ENCODE data around the gene SRF. TPM values are rescaled to one million over a fixed set of nuclear protein-coding genes. Genes with fewer than 3 reads are reported as not detected.

The SRF gene
- total and polyA plus RNA-seq, 2 donors (not counting 3 experiments of a cell fraction or from before 2014, with no cell fraction given) = 34.4 to 55.8 TPM

DNA sequence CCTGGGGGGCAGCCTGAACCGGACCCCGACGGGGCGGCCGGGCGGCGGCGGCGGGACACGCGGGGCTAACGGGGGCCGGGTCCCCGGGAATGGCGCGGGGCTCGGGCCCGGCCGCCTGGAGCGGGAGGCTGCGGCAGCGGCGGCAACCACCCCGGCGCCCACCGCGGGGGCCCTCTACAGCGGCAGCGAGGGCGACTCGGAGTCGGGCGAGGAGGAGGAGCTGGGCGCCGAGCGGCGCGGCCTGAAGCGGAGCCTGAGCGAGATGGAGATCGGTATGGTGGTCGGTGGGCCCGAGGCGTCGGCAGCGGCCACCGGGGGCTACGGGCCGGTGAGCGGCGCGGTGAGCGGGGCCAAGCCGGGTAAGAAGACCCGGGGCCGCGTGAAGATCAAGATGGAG, 636 bp downstream of the SRF start:
- Histone ChIP-seq H3K9me1 (replicated peaks; ENCODE audit: control insufficient read depth, extremely low read depth, insufficient read depth, low read length) (no peaks in the 10 kb centered on the region), H3K36me3 (ENCODE audit: control insufficient read depth in 2 of 2, extremely low read depth in 1 of 2, insufficient read depth in 2 of 2, low read length in 2 of 2) (peaks cover 6 to 14% of the 10 kb centered on the region in 2 experiments), H3K9me3 (replicated peaks; ENCODE audit: control insufficient read depth, insufficient read depth, low read length) (no peaks in the 10 kb centered on the region), H3K79me2 (ENCODE audit: control insufficient read depth, insufficient read depth, low read length) (peaks cover 40% of the 10 kb centered on the region), H4K20me1 (replicated peaks; ENCODE audit: control insufficient read depth, extremely low read depth, insufficient read depth, low read length) (peaks cover 2% of the 10 kb centered on the region), H3K27me3 (ENCODE audit: control insufficient read depth in 2 of 2, insufficient read depth in 2 of 2, low read length in 2 of 2) (no peaks in the 10 kb centered on the region), H3K27ac (ENCODE audit: insufficient read depth, low read depth, low read length) (peak overlapping the region; percentile 48), H3K4me3 (replicated peaks in 1 of 3; ENCODE audit: insufficient read depth in 1 of 3, low read depth in 1 of 3, low read length in 3 of 3) (peak overlapping the region; percentile 7 to 90 (median 58)), H2AFZ (ENCODE audit: low read depth, low read length) (peak overlapping the region; percentile 56), H3K9ac (replicated peaks; ENCODE audit: extremely low read depth, insufficient read depth, low read length) (peak overlapping the region; percentile 73), H3K4me1 (ENCODE audit: control insufficient read depth, extremely low read depth, insufficient read depth, low read length) (peaks cover 25% of the 10 kb centered on the region), H3K4me2 (ENCODE audit: insufficient read depth, low read length) (no peak overlapping the region)
- no peak for FAIRE-seq
- DNase-seq (ENCODE audit: low read depth, low spot score) = no peak
- CTCF ChIA-PET = interaction anchor here (0.9 to 3.6 kb wide), 4 partner anchors 28 to 82 kb away, joined by 3 to 17 read pairs (median 4); partner anchors contain the start of gene DNPH1
- intact Hi-C loops (cut with micrococcal nuclease) (loop anchor here (1.0 to 5.0 kb wide), 5 partner anchors 11 to 242 kb away; partner anchors contain the start of genes CNPY3, CUL9, KLC4 and MRPL2), dilution Hi-C loops (cut with MboI; ENCODE audit: extremely low pct_ligation_motif_present, low sequenced_read_pairs) (no loop called here)
- POLR2A ChIA-PET = interaction anchor here (0.6 kb wide), 1 partner anchor 304 kb away, joined by 4 read pairs; no protein-coding TSS in a partner anchor
- BruUV-seq (replicated peaks) = no TSS peak
- no peak for TF ChIP-seq FOS (IDR thresholded peaks at IDR 0.05; ENCODE audit: borderline replicate concordance, insufficient read depth, low read length)
- TF ChIP-seq, protein P1, sequence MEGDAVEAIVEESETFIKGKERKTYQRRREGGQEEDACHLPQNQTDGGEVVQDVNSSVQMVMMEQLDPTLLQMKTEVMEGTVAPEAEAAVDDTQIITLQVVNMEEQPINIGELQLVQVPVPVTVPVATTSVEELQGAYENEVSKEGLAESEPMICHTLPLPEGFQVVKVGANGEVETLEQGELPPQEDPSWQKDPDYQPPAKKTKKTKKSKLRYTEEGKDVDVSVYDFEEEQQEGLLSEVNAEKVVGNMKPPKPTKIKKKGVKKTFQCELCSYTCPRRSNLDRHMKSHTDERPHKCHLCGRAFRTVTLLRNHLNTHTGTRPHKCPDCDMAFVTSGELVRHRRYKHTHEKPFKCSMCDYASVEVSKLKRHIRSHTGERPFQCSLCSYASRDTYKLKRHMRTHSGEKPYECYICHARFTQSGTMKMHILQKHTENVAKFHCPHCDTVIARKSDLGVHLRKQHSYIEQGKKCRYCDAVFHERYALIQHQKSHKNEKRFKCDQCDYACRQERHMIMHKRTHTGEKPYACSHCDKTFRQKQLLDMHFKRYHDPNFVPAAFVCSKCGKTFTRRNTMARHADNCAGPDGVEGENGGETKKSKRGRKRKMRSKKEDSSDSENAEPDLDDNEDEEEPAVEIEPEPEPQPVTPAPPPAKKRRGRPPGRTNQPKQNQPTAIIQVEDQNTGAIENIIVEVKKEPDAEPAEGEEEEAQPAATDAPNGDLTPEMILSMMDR (IDR thresholded peaks at IDR 0.05; ENCODE audit: extremely low read depth in 1 of 2, insufficient read depth in 1 of 2, low read depth in 1 of 2, low read length in 2 of 2) = no peak
- no peak for TF ChIP-seq JUN (IDR thresholded peaks at IDR 0.05; ENCODE audit: borderline replicate concordance, insufficient read depth, insufficient read length, low read depth)
- no peak for TF ChIP-seq MYC (IDR thresholded peaks at IDR 0.05; ENCODE audit: low read depth, low read length)
- no peak for TF ChIP-seq POLR2A (IDR thresholded peaks at IDR 0.05; ENCODE audit: low read depth, low read length)
- TF ChIP-seq EZH2 (IDR thresholded peaks at IDR 0.05; ENCODE audit: borderline replicate concordance, low read depth, low read length, severe bottlenecking) = no peak
- TF ChIP-seq, protein P2, sequence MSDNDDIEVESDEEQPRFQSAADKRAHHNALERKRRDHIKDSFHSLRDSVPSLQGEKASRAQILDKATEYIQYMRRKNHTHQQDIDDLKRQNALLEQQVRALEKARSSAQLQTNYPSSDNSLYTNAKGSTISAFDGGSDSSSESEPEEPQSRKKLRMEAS (IDR thresholded peaks at IDR 0.05; ENCODE audit: insufficient read depth, insufficient read length) = no peak
- TF ChIP-seq GATA2 (IDR thresholded peaks at IDR 0.05; ENCODE audit: insufficient read depth, insufficient read length, low read depth, low read length) = no peak
- TF ChIP-seq POLR2AphosphoS5 (IDR thresholded peaks at IDR 0.05; ENCODE audit: insufficient read depth, low read depth, low read length) = no peak
